ENCODE results near the gene SYT10.
A peak's percentile ranks its signal among the peaks of the same experiment; 100 is the strongest.
"Not testable (repeated sequence)": the region's sequence is repeated elsewhere in the genome, so short reads cannot be mapped to it uniquely, and the experiment has no call there.

SYT10 gene

DNA sequence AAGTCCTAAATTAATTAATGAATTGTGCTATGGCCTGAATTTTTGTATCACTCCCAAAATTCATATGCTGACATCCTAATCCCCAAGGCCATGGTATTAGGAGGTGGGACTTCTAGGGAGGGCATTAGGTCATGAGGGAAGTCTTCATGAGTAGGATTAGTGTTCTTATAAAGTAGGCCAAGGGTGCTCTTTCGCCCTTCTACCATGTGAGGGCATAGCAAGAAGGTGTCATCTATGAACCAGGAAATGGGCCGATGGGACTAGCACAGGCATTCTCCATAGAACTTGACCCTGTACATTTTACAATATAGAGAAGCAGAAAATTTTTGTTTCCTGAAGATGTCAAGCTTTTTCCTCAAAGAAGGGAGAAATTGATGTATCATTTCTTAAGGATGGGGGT is 12.5 kb downstream of the SYT10 start:
- Histone ChIP-seq H3K79me2 (ENCODE audit: control insufficient read depth, insufficient read depth, low read length, poor library complexity) (no peaks in the 10 kb centered on the region), H3K9me3 (ENCODE audit: insufficient read depth, low read depth, low read length) (no peaks in the 10 kb centered on the region), H2BK12ac (ENCODE audit: low read length) (no peak overlapping the region), H2BK5ac (ENCODE audit: low read depth, low read length, poor library complexity) (no peak overlapping the region), H3K14ac (ENCODE audit: low read length) (no peak overlapping the region), H2AFZ (ENCODE audit: insufficient read depth, low read length, poor library complexity) (no peak overlapping the region), H4K8ac (ENCODE audit: low read depth, low read length) (no peak overlapping the region), H4K12ac (ENCODE audit: low read depth, low read length) (no peak overlapping the region), H4K91ac (ENCODE audit: low read depth, low read length) (no peak overlapping the region), H3K4me2 (ENCODE audit: low read length) (no peak overlapping the region), H2BK120ac (ENCODE audit: insufficient read depth, low read length, poor library complexity) (no peak overlapping the region), H3K36me3 (ENCODE audit: control insufficient read depth in 1 of 2, insufficient read depth in 2 of 2, low read length in 2 of 2) (no peaks in the 10 kb centered on the region), H3K18ac (ENCODE audit: low read length) (no peak overlapping the region), H3K4me1 (ENCODE audit: control insufficient read depth in 1 of 2, insufficient read depth in 2 of 2, low read length in 2 of 2) (no peaks in the 10 kb centered on the region), H3K4me3 (ENCODE audit: low read depth, low read length) (no peak overlapping the region), H2AK5ac (ENCODE audit: low read length) (no peak overlapping the region), H3K9ac (ENCODE audit: low read length) (no peak overlapping the region), H3K23ac (ENCODE audit: low read length) (no peak overlapping the region), H3K4ac (ENCODE audit: low read depth, low read length) (no peak overlapping the region), H3K27ac (ENCODE audit: low read depth, low read length) (no peak overlapping the region), H3K79me1 (ENCODE audit: low read length) (no peaks in the 10 kb centered on the region), H3K27me3 (ENCODE audit: insufficient read depth, low read length) (no peaks in the 10 kb centered on the region)
- DNase-seq: peak; percentile 21 to 69
- WGBS (ENCODE audit: extremely low coverage, insufficient coverage, insufficient read length): no CpG with 5 or more reads among the region's 2 CpGs

DNA sequence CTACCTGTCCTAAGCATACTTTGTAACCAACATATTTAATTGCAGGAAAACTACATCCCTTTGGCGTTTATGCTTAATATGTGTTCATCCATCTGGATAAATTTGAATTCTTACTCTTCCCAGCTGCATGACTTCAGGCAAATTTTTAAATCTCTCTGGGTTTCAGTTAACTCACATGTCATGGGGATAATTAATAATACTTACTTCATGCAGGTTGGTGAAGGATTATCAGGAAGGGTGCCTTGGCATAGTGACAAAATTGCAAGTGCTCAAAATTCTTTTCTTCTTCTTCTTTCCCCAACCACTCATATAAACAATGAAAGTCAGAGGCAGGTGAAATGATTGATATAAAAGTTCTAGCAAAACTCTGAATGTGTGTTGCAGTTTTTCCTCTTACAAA is 15.9 kb downstream of the SYT10 start:
- H4K91ac ChIP-seq (ENCODE audit: low read depth, low read length): no peak overlapping the region
- H3K4me3 ChIP-seq (ENCODE audit: low read depth, low read length): no peak overlapping the region
- no peak overlapping the region for H2BK120ac ChIP-seq (ENCODE audit: insufficient read depth, low read length, poor library complexity)
- H2AFZ ChIP-seq (ENCODE audit: insufficient read depth, low read length, poor library complexity): no peak overlapping the region
- H3K4me1 ChIP-seq (ENCODE audit: control insufficient read depth in 1 of 2, insufficient read depth in 2 of 2, low read length in 2 of 2): no peaks in the 10 kb centered on the region
- no peak overlapping the region for H4K12ac ChIP-seq (ENCODE audit: low read depth, low read length)
- H3K79me2 ChIP-seq (ENCODE audit: control insufficient read depth, insufficient read depth, low read length, poor library complexity): no peaks in the 10 kb centered on the region
- no peak overlapping the region for H3K4me2 ChIP-seq (ENCODE audit: low read length)
- no peak overlapping the region for H3K9ac ChIP-seq (ENCODE audit: low read length)
- no peak overlapping the region for H3K18ac ChIP-seq (ENCODE audit: low read length)
- no peaks in the 10 kb centered on the region for H3K79me1 ChIP-seq (ENCODE audit: low read length)
- no peak for DNase-seq
- H3K23ac ChIP-seq (ENCODE audit: low read length): no peak overlapping the region
- H3K4ac ChIP-seq (ENCODE audit: low read depth, low read length): no peak overlapping the region
- WGBS (ENCODE audit: extremely low coverage, insufficient coverage, insufficient read length): no CpG with 5 or more reads among the region's 1 CpG
- no peak overlapping the region for H2AK5ac ChIP-seq (ENCODE audit: low read length)
- H4K8ac ChIP-seq (ENCODE audit: low read depth, low read length): no peak overlapping the region
- H3K27me3 ChIP-seq (ENCODE audit: insufficient read depth, low read length): no peaks in the 10 kb centered on the region
- no peaks in the 10 kb centered on the region for H3K9me3 ChIP-seq (ENCODE audit: insufficient read depth, low read depth, low read length)
- no peak overlapping the region for H2BK12ac ChIP-seq (ENCODE audit: low read length)
- H3K27ac ChIP-seq (ENCODE audit: low read depth, low read length): no peak overlapping the region
- H3K14ac ChIP-seq (ENCODE audit: low read length): no peak overlapping the region
- no peaks in the 10 kb centered on the region for H3K36me3 ChIP-seq (ENCODE audit: control insufficient read depth in 1 of 2, insufficient read depth in 2 of 2, low read length in 2 of 2)
- H2BK5ac ChIP-seq (ENCODE audit: low read depth, low read length, poor library complexity): no peak overlapping the region

DNA sequence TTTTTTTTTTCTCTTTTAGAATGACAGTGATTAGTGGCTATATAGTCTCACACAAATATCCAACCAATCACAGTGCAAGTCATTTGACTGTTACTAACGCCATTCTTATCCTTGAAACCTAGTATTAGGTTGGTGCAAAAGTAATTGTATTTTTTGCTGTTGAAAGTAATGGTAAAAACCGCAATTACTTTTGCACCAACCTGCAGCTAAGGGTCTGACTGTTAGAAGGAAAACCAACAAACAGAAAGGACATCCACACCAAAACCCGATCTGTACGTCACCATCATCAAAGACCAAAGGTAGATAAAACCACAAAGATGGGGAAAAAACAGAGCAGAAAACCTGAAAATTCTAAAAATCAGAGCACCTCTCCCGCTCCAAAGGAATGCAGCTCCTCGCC is 27.2 kb downstream of the SYT10 start:
- H2AFZ ChIP-seq (ENCODE audit: insufficient read depth, low read length, poor library complexity); H4K8ac ChIP-seq (ENCODE audit: low read depth, low read length); H3K79me1 ChIP-seq (ENCODE audit: low read length); H3K9ac ChIP-seq (ENCODE audit: low read length); H3K23ac ChIP-seq (ENCODE audit: low read length); H4K91ac ChIP-seq (ENCODE audit: low read depth, low read length); H3K14ac ChIP-seq (ENCODE audit: low read length); H3K4ac ChIP-seq (ENCODE audit: low read depth, low read length); H4K12ac ChIP-seq (ENCODE audit: low read depth, low read length); H3K9me3 ChIP-seq (ENCODE audit: insufficient read depth, low read depth, low read length); H2BK12ac ChIP-seq (ENCODE audit: low read length); H3K79me2 ChIP-seq (ENCODE audit: control insufficient read depth, insufficient read depth, low read length, poor library complexity); H3K27ac ChIP-seq (ENCODE audit: low read depth, low read length); H2BK5ac ChIP-seq (ENCODE audit: low read depth, low read length, poor library complexity); DNase-seq; H3K4me1 ChIP-seq (ENCODE audit: control insufficient read depth in 1 of 2, insufficient read depth in 2 of 2, low read length in 2 of 2); H3K4me3 ChIP-seq (ENCODE audit: low read depth, low read length); H3K36me3 ChIP-seq (ENCODE audit: control insufficient read depth in 1 of 2, insufficient read depth in 2 of 2, low read length in 2 of 2); H2AK5ac ChIP-seq (ENCODE audit: low read length); H3K18ac ChIP-seq (ENCODE audit: low read length); H3K27me3 ChIP-seq (ENCODE audit: insufficient read depth, low read length); H2BK120ac ChIP-seq (ENCODE audit: insufficient read depth, low read length, poor library complexity); H3K4me2 ChIP-seq (ENCODE audit: low read length): not testable (repeated sequence)
- no CpG with 5 or more reads among the region's 6 CpGs for WGBS (ENCODE audit: extremely low coverage, insufficient coverage, insufficient read length)

DNA sequence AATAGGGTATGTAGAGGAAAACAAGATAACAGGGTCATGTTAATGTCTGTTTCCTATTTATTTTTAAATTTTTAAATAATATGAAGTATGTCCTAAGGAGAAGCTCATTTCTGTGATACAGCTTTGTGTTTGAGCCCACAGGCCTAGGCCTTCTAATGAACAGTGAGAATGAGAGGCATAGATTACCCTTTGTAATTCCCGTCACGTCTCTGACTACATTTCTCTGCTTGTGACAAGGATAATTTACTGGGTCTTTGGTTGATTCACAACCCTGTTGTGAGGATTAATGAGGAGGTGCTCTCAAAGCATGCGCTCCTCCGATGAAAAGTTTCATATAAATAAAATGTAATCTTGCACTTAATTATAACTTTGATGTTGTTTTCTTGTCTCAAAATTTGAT is 56.1 kb downstream of the SYT10 start:
- no peak for DNase-seq
- no peak overlapping the region for H3K4ac ChIP-seq (ENCODE audit: low read depth, low read length)
- no peak overlapping the region for H2AFZ ChIP-seq (ENCODE audit: insufficient read depth, low read length, poor library complexity)
- H4K8ac ChIP-seq (ENCODE audit: low read depth, low read length): no peak overlapping the region
- H3K27ac ChIP-seq (ENCODE audit: low read depth, low read length): no peak overlapping the region
- no peaks in the 10 kb centered on the region for H3K79me2 ChIP-seq (ENCODE audit: control insufficient read depth, insufficient read depth, low read length, poor library complexity)
- H4K91ac ChIP-seq (ENCODE audit: low read depth, low read length): no peak overlapping the region
- H3K36me3 ChIP-seq (ENCODE audit: control insufficient read depth in 1 of 2, insufficient read depth in 2 of 2, low read length in 2 of 2): no peaks in the 10 kb centered on the region
- no peak overlapping the region for H2BK12ac ChIP-seq (ENCODE audit: low read length)
- H3K9ac ChIP-seq (ENCODE audit: low read length): no peak overlapping the region
- no peaks in the 10 kb centered on the region for H3K4me1 ChIP-seq (ENCODE audit: control insufficient read depth in 1 of 2, insufficient read depth in 2 of 2, low read length in 2 of 2)
- H2AK5ac ChIP-seq (ENCODE audit: low read length): no peak overlapping the region
- no peak overlapping the region for H3K23ac ChIP-seq (ENCODE audit: low read length)
- WGBS (ENCODE audit: extremely low coverage, insufficient coverage, insufficient read length): no CpG with 5 or more reads among the region's 4 CpGs
- H3K9me3 ChIP-seq (ENCODE audit: insufficient read depth, low read depth, low read length): no peaks in the 10 kb centered on the region
- no peaks in the 10 kb centered on the region for H3K27me3 ChIP-seq (ENCODE audit: insufficient read depth, low read length)
- H3K79me1 ChIP-seq (ENCODE audit: low read length): no peaks in the 10 kb centered on the region
- H2BK5ac ChIP-seq (ENCODE audit: low read depth, low read length, poor library complexity): no peak overlapping the region
- H3K4me2 ChIP-seq (ENCODE audit: low read length): no peak overlapping the region
- no peak overlapping the region for H3K4me3 ChIP-seq (ENCODE audit: low read depth, low read length)
- H4K12ac ChIP-seq (ENCODE audit: low read depth, low read length): no peak overlapping the region
- no peak overlapping the region for H3K14ac ChIP-seq (ENCODE audit: low read length)
- no peak overlapping the region for H2BK120ac ChIP-seq (ENCODE audit: insufficient read depth, low read length, poor library complexity)
- H3K18ac ChIP-seq (ENCODE audit: low read length): no peak overlapping the region

All from trophoblast cell (in vitro differentiated cells and primary cell).